Brain pericyte (primary cell): ENCODE data around the gene CLDN19.
"Not testable (repeated sequence)": the region's sequence is repeated elsewhere in the genome, so short reads cannot be mapped to it uniquely, and the experiment has no call there.

Experiments used
- DNase-seq: peaks from one replicate; pipeline ENCODE4 v3.0.0-alpha.2; 2012; ENCODE audit warnings: low read depth, low spot score

Gene CLDN19

GRCh38 chr1:42738678-42739226, 1.3 kb downstream of the CLDN19 start:
- DNase-seq: no peak

GRCh38 chr1:42737986-42738677, 1.9 kb downstream of the CLDN19 start:
- no peak for DNase-seq

GRCh38 chr1:42737257-42737656, 2.8 kb downstream of the CLDN19 start:
- DNase-seq: no peak

- no peak for DNase-seq
Observed at GRCh38 chr1:42736571-42737200, 3.4 kb downstream of the CLDN19 start.

DNA sequence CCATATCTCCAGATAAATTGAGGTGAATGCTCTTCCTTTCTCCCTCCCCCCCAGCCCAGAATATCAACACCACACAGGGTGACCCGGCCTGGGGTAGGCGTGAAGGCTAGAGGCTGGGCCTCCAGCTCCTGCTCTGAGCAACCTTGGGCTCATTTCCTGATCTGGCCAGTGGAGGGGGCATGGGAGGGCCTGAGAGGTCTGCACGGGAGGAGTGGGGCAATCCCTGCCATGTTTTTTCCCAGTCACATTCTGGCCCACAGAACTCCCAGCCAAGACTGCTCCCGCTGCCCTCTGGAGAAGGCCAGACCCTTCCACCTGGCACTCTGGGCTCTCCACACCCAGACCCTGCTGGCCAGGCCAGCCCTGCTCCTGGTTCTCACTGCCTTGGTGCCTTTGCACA, 3.9 kb downstream of the CLDN19 start:
- DNase-seq: no peak

GRCh38 chr1:42735477-42736105, 4.4 kb downstream of the CLDN19 start:
- no peak for DNase-seq

- no peak for DNase-seq
Observed at GRCh38 chr1:42735056-42735455, 5.0 kb downstream of the CLDN19 start.

- no peak for DNase-seq
Observed at GRCh38 chr1:42734201-42735035, 5.6 kb downstream of the CLDN19 start.

- DNase-seq: no peak
Observed at GRCh38 chr1:42733415-42734200, 6.4 kb downstream of the CLDN19 start.

- DNase-seq: no peak
Observed at GRCh38 chr1:42732126-42732680, 7.8 kb downstream of the CLDN19 start.

DNA sequence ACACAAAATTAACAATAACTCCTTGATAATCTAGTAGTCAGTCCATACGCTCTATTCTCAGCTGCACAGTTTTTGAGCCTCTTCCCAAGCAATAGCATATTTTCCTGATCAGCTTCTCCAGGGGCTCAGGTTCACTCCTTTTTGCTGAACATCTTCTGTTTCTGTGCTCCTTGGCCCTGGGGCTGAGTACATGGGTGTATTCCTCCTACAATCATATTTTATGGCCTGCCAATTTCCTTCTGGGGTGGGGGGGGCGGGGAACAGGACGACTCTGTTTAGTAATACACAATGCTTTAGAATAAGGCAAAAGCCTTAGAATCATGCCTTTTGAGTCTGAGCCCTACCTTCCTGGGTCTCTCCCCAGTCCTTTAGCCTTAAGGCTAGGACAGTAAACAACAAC, 8.5 kb downstream of the CLDN19 start:
- DNase-seq: no peak

DNA sequence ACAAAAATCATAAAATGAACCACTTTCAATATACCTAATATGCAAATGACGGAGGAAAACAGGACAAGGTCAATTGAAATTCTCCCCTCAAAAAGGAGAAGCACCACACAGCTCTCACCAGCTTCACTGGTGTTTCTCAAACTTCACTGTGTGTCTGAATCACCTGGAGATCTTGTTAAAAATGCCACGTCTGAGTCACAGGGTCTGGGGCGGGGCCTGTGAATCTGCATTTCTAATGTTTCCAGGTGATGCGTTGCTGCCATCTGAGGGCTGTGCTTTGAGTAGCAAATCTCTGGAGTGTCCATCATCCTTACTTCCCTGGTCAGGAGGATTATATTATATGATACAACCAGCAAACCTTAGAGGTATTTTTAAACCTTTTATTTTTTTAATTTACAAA, 9.0 kb downstream of the CLDN19 start:
- DNase-seq: no peak

GRCh38 chr1:42730002-42730401, 10.0 kb downstream of the CLDN19 start:
- DNase-seq: no peak

- DNase-seq: not testable (repeated sequence)
Observed at GRCh38 chr1:42725820-42726219, 14.2 kb downstream of the CLDN19 start.

DNA sequence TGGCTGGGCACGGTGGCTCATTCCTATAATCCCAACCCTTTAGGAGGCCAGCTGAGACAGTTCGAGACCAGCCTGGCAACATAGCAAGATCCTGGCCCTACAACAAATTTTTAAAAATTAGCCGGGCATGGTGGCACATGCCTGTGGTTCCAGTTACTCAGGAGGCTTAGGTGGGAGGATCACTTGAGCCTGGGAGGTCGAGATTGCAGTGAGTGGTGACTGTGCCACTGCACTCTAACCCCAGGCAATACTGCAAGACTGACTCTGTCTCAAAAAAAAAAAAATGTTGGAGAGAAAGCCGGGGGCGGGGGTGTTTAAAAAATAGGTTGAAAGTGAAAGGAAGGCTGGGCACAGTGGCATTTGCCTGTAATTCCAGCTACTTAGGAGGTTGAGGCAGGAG, 16.5 kb downstream of the CLDN19 start:
- no peak for DNase-seq

DNA sequence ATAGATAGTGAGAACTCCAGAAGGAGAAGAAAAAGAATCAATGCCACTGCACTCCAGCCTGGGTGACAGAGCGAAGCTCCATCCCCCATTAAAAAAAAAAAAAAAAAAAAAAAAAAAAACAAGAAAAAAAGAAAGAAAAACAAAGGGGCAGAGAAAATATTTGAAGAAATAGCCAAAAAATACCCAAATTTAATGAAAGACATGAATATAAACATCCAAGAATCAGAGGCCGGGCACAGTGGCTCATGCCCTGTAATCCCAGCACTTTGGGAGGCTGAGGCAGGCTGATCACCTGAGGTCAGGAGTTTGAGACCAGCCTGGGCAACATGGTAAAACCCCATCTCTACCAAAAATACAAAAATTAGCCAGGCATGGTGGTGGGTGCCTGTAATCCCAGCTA, 17.6 kb downstream of the CLDN19 start:
- not testable (repeated sequence) for DNase-seq

DNA sequence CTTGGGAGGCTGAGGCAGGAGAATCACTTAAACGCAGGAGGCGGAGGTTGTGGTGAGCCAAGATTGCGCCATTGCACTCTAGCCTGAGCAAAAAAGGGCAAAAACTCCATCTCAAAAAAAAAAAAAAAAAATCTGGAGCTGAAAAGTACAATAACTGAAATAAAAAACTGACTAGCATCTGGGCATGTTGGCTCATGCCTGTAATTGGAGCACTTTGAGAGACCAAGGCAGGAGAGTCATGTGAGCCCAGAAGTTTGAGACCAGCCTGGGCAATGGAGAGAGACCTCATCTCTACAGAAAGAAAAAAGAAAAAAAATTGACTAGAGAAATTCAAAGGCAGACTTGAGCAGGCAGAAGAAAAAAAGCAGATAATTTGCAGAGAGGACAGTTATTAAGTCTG, 18.1 kb downstream of the CLDN19 start:
- no peak for DNase-seq

DNA sequence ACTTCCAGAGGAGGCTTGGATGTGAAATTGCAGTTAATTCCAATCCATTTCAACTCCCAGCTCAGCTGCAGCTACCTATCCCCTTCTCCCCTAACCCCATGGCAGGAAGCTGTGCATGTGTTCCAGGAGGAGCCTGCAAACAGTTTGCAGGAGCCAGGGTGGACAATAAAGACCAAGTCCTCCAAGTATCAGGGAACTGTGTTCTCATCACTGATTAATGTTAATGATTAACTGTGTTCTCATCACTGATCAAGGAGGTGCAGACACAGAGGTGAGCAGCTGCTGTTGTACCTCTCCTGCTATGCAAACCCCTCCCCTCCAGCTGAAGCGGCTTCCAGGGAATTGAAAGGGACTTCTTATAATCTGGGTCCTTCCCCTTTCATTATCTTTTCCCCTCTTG, 19.2 kb downstream of the CLDN19 start:
- DNase-seq: no peak

DNA sequence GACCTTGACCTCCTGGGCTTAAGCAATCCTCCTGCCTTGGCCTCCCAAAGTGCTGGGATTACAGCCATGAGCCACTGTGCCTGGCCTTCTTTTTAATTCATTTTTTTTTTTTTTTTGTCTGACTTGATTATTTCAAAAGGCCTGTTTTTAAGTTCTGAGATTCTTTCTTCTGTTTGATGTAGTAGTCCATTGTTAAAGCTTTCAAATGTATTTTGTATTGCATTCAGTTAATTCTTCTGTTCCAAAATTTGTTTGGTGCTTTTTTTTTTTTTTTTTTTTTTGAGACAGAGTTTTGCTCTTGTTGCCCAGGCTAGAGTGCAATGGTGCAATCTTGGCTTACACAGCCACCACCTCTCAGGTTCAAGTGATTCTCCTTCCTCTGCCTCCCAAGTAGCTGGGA, 25.6 kb downstream of the CLDN19 start:
- DNase-seq: not testable (repeated sequence)

- DNase-seq: no peak
Observed at GRCh38 chr1:42713293-42713692, 26.7 kb downstream of the CLDN19 start.

GRCh38 chr1:42712808-42713207, 27.2 kb downstream of the CLDN19 start:
- DNase-seq: not testable (repeated sequence)
